Erythroblast (primary cell): ENCODE measurements around the gene MRPS5.
A peak's percentile ranks its signal among the peaks of the same experiment; 100 is the strongest.

Experiments
- DNase-seq, 2 experiments: peaks; one replicate each; lab custom pipeline; 2025; lab: John Stamatoyannopoulos, UW
- GATA1 ChIP-seq: IDR thresholded peaks from 2 replicates; pipeline ENCODE4 v1.6.1; 2011; ENCODE audit warnings: low read depth, mild to moderate bottlenecking, control low read depth, low read length, moderate library complexity
- POLR2A ChIP-seq: IDR thresholded peaks from 2 replicates; pipeline ENCODE4 v1.6.1; 2011; ENCODE audit warnings: mild to moderate bottlenecking, low read length

MRPS5 gene

DNA sequence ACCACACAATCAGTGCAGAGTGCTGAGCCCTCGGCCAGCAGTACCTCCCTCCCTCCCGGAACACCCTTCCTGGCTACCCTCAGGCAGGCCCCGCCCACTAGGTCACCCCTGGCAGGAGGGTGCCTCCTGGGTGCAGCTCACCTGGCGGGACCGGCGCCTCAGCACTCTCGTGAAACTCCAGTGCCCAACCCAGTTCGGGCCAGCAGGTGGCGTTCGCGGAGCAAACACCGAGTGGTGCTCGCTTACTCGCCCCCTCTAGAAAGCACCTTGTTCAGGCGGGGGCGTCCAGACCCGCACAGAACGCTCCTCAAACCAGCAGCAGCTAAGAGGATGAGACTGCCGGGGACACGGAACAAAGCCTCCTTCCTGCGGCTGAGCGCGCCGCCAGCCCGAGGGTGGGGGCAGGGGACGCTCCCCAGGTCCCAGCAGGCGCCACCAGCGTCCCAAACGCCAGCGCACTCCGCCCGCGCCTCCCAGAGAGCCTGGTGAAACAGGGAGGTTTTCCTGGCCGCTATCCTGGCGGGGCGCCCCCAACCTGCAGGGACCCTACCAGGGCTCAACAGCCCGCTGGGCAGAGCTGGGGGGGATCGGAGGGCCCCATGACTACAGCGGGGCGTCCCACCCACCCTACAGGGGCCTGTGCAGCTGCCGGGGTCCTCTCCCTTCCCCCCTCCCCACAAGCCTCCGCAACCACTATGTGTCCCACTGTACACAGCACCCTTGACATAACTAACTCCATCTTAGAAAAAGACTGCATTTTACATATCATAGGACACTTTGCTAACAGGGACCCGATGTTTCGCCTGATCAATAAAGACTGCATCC lies 44.7 kb downstream of the MRPS5 start:
- no peak for TF ChIP-seq POLR2A
- no peak for TF ChIP-seq GATA1
- DNase-seq, result peak; percentile 62 to 73

- no peak for TF ChIP-seq GATA1
- no peak for TF ChIP-seq POLR2A
Observed at GRCh38 chr2:95075440-95076132, 46.0 kb downstream of the MRPS5 start.

DNA sequence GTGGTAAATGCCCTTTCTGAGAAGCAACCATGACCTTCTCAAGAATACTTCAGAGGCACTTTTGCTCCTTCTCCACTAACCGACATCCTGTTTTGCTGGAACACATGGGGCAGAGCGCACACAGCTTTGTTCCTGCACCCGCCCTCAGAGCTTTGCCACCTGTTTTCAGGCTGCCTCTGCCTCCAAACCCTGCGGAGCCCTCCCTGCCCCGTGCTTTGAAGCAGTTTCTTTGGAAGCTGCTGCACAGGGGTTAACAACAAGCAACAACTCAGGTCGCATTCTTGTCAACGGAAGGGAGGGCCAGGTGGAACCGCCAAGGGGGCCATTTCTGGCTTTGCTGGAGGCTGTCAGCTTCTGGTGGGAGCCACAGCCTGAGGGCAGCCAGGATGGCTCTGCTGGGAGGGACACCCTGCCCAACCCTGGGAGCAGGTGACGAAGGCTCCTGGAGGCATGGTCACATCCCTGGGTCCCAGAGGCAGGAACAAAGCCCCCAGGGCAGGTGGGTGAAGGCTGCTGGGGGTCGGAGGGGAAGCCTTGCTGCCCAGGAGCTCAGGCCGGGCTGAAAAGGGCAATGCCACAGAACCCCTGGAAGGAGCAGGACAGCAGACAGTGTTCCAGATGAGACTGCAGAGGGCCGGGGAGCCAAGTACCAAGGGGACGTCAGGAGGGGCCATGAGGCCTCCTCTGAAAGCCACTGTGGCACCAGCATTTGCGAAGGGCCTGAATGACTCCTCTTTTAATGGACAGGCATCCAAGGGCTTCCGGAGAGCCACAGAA lies 46.8 kb downstream of the MRPS5 start:
- TF ChIP-seq POLR2A (no peak), GATA1 (no peak)
- no peak for DNase-seq

More at GRCh38 chr2:95075440-95076132, 46.0 kb downstream of the MRPS5 start:
- DNase-seq, result peak; percentile 3 to 60

GRCh38 chr2:95073856-95074662 lies 47.5 kb downstream of the MRPS5 start:
- TF ChIP-seq GATA1 (no peak), POLR2A (no peak)
- no peak for DNase-seq

GRCh38 chr2:95072424-95072823 lies 49.2 kb downstream of the MRPS5 start:
- TF ChIP-seq GATA1 (no peak), POLR2A (no peak)
- no peak for DNase-seq

DNA sequence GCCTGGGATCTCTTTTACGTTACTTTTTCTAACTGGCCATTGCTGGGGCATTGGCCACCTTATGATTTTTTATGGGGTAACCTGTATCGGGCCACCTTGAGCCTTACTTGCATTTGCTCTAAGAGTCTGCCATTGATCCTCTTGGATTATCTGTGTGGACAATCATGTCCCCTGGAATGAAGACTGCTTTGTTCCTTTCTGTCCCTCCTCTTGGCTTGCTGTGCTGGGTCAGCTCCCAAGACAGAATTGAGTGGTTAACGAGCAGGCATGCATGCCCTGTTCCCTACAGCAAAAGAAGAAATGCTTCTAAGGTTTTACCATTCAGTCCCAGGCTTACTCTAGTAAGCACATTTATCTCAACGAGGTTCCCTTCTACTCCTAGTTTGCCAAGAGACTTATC lies 49.8 kb downstream of the MRPS5 start:
- DNase-seq, result no peak
- no peak for TF ChIP-seq GATA1
- no peak for TF ChIP-seq POLR2A

DNA sequence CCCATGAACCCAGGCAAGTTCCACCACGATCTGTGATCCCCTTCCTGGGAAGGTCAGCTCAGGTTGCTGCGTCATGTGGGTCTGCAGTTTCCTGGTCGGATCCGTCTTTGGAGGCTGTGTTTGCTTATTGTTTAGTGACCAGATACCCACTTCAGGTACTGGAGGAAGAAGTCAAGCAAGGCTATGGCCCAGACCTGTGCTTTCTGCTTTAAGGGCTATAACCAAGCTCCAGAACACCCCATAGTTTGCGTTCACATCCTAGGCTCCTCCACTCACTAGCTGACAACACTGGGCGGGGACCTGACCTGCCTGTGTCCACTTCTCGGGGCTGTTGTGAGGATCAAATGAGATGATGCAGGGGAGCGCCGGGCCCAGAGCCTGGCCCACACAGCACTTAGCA lies 52.1 kb downstream of the MRPS5 start:
- TF ChIP-seq GATA1, result no peak
- no peak for TF ChIP-seq POLR2A
- no peak for DNase-seq

GRCh38 chr2:95068256-95068655 lies 53.4 kb downstream of the MRPS5 start:
- TF ChIP-seq POLR2A, result no peak
- TF ChIP-seq GATA1, result no peak
- DNase-seq, result no peak

- DNase-seq, result no peak
- TF ChIP-seq GATA1 (no peak), POLR2A (no peak)
Observed at GRCh38 chr2:95063086-95063958, 58.3 kb downstream of the MRPS5 start.

GRCh38 chr2:95062242-95063085 lies 59.1 kb downstream of the MRPS5 start:
- no peak for TF ChIP-seq POLR2A
- TF ChIP-seq GATA1, result no peak
- no peak for DNase-seq

DNA sequence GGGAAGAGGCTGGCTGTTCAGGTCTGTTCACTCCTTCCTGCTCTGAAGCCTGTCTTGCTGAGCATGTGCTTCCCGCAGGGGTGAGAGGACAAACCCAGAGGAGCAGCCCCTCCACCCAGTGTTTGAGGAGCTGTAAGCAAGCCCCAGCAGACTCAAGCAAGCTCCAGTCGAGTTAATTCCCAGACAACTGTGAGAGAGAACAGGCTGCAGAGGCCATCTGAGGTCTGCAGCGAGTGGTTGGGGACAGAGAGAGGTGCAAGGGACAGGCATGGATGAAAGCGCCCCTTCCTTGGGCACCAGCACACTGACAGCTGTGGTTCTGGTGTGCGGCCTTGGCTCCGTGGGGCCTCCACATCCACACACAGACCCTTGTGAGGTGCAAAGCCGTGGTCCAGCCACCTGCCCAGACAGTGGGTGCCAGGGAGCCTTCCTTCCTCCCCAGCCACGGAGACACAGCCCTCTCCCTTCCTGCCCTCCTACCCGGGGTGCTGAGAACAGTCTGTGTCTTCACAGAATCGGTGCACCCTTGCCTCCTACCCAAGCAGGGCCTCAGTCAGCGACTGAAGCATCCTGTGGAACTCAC lies 59.9 kb downstream of the MRPS5 start:
- TF ChIP-seq POLR2A, result no peak
- no peak for TF ChIP-seq GATA1
- DNase-seq, result no peak

GRCh38 chr2:95061119-95061512 lies 60.5 kb downstream of the MRPS5 start:
- DNase-seq, result no peak
- no peak for TF ChIP-seq GATA1
- no peak for TF ChIP-seq POLR2A
